HG02870 (cell line): ENCODE measurements around the gene DUSP10.

Experiments used
- ATAC-seq: cut with Tn5 transposase; IDR thresholded peaks from one replicate; pipeline ENCODE4 v1.9.1; 2021; ENCODE audit warnings: mild to moderate bottlenecking, moderate library complexity; ENCODE audit not compliant: unreplicated experiment

Gene DUSP10

GRCh38 chr1:221714227-221715152 is 27.4 kb downstream of the DUSP10 start:
- ATAC-seq = no peak

- peak; percentile 50 for ATAC-seq
Measured at GRCh38 chr1:221712776-221713431, 29.0 kb downstream of the DUSP10 start.

- peak; percentile 74 for ATAC-seq
Measured at GRCh38 chr1:221712198-221712684, 29.6 kb downstream of the DUSP10 start.

GRCh38 chr1:221711656-221712055 is 30.2 kb downstream of the DUSP10 start:
- no peak for ATAC-seq

- ATAC-seq = no peak
Measured at GRCh38 chr1:221711063-221711577, 30.8 kb downstream of the DUSP10 start.

GRCh38 chr1:221709854-221710253 is 32.0 kb downstream of the DUSP10 start:
- ATAC-seq = no peak

GRCh38 chr1:221708987-221709386 is 32.9 kb downstream of the DUSP10 start:
- ATAC-seq = peak; percentile 22

- peak; percentile 51 for ATAC-seq
Measured at GRCh38 chr1:221708076-221708571, 33.8 kb downstream of the DUSP10 start.

GRCh38 chr1:221706876-221707582 is 34.9 kb downstream of the DUSP10 start:
- no peak for ATAC-seq

GRCh38 chr1:221706191-221706590 is 35.7 kb downstream of the DUSP10 start:
- ATAC-seq = no peak

GRCh38 chr1:221704306-221704705 is 37.6 kb downstream of the DUSP10 start:
- ATAC-seq = no peak

GRCh38 chr1:221701570-221702186 is 40.2 kb downstream of the DUSP10 start:
- ATAC-seq = no peak

- ATAC-seq = no peak
Measured at GRCh38 chr1:221700948-221701347, 40.9 kb downstream of the DUSP10 start.

GRCh38 chr1:221700536-221700935 is 41.4 kb downstream of the DUSP10 start:
- no peak for ATAC-seq

GRCh38 chr1:221699978-221700519 is 41.8 kb downstream of the DUSP10 start:
- ATAC-seq = no peak

- no peak for ATAC-seq
Measured at GRCh38 chr1:221699577-221699976, 42.3 kb downstream of the DUSP10 start.

- no peak for ATAC-seq
Measured at GRCh38 chr1:221698579-221699349, 43.1 kb downstream of the DUSP10 start.

GRCh38 chr1:221697923-221698425 is 43.9 kb downstream of the DUSP10 start:
- no peak for ATAC-seq
